ENCODE data around the gene TRIP12. TPM values are rescaled to one million over a fixed set of nuclear protein-coding genes. Genes with fewer than 3 reads are reported as not detected.

TRIP12 gene
- total and polyA plus RNA-seq, 2 experiments from 2014 or later = 21.5 to 133 TPM

Small RNA genes within 50 kb of the gene (small RNA-seq; reads per million reads assigned to genes)
- gene RNU6-613P (ENCODE audit: low replicate concordance) = not detected
- not detected for gene RNU6-964P (ENCODE audit: low replicate concordance)

Other genes starting within 250 kb of the TRIP12 start
- gene DNER, start 207.5 kb downstream of the TRIP12 start, total RNA-seq (2014; rRNA removed; shearing (Covaris generic)) = 7.1 and 8.8 TPM in 2 replicates
- 4.7 and 5.6 TPM in 2 replicates for gene DNER, start 207.5 kb downstream of the TRIP12 start, polyA plus RNA-seq (2016; fragmentation: Nextera tagmentation; extraction: Ambion mirVana)
- gene FBXO36, start 494 bp upstream of the TRIP12 start, total RNA-seq (2014; rRNA removed; shearing (Covaris generic)) = 7.6 and 9.0 TPM in 2 replicates
- gene FBXO36, start 494 bp upstream of the TRIP12 start, polyA plus RNA-seq (2016; fragmentation: Nextera tagmentation; extraction: Ambion mirVana) = 4.6 and 5.8 TPM in 2 replicates
- 2.7 and 4.0 TPM in 2 replicates for gene SLC16A14, start 146.9 kb upstream of the TRIP12 start, total RNA-seq (2014; rRNA removed; shearing (Covaris generic))
- 0.57 and 1.1 TPM in 2 replicates for gene SLC16A14, start 146.9 kb upstream of the TRIP12 start, polyA plus RNA-seq (2016; fragmentation: Nextera tagmentation; extraction: Ambion mirVana)

All from GM23338 (cell line).